Measurements from ENCODE around the gene IL2RA.

IL2RA gene

DNA sequence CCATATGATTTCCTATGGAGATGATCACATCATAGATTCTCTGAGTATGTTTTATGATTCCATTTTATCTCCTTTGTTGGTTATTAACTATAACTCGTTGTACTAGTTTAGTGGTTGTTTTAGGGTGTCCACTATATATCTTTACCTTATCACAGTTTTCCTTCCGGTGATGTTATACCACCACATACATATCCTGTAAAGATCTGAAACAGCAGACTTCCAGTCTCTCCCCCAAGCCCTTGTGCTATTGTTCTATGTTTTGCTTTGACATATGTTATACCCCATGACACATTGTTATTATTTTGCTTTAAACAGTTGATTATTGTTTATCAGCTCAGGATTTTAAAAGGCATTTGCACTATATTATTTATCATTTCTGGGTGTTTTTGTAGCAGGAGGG, 92.1 kb downstream of the IL2RA start:
- TF ChIP-seq EZH2phosphoT487 (IDR thresholded peaks at IDR 0.05; ENCODE audit: borderline replicate concordance) = no peak
- TF ChIP-seq, protein P1, sequence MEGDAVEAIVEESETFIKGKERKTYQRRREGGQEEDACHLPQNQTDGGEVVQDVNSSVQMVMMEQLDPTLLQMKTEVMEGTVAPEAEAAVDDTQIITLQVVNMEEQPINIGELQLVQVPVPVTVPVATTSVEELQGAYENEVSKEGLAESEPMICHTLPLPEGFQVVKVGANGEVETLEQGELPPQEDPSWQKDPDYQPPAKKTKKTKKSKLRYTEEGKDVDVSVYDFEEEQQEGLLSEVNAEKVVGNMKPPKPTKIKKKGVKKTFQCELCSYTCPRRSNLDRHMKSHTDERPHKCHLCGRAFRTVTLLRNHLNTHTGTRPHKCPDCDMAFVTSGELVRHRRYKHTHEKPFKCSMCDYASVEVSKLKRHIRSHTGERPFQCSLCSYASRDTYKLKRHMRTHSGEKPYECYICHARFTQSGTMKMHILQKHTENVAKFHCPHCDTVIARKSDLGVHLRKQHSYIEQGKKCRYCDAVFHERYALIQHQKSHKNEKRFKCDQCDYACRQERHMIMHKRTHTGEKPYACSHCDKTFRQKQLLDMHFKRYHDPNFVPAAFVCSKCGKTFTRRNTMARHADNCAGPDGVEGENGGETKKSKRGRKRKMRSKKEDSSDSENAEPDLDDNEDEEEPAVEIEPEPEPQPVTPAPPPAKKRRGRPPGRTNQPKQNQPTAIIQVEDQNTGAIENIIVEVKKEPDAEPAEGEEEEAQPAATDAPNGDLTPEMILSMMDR (conservative IDR thresholded peaks at IDR 0.05; ENCODE audit: low read length) = no peak
- H3K9me2 ChIP-seq (replicated peaks; ENCODE audit: low read depth, low read length) = no peaks in the 10 kb centered on the region
- no peaks in the 10 kb centered on the region for H3K79me2 ChIP-seq (ENCODE audit: insufficient read depth, low read length)
- no peaks in the 10 kb centered on the region for H3K36me3 ChIP-seq (ENCODE audit: insufficient read depth, low read length)
- no peaks in the 10 kb centered on the region for H4K20me1 ChIP-seq (ENCODE audit: insufficient read depth, low read length, poor library complexity, severe bottlenecking)
- H3K4me3 ChIP-seq (ENCODE audit: low read length, poor library complexity, severe bottlenecking) = no peak overlapping the region
- no peaks in the 10 kb centered on the region for H3F3A ChIP-seq (ENCODE audit: low read depth)
- H3K4me2 ChIP-seq (ENCODE audit: low read depth, low read length, poor library complexity, severe bottlenecking) = no peak overlapping the region
- no peaks in the 10 kb centered on the region for H3K27me3 ChIP-seq (ENCODE audit: insufficient read depth, low read length, poor library complexity, severe bottlenecking)
- H3K4me1 ChIP-seq (ENCODE audit: insufficient read depth, low read length, poor library complexity, severe bottlenecking) = no peaks in the 10 kb centered on the region
- H2AFZ ChIP-seq (ENCODE audit: low read length) = no peak overlapping the region
- no peak overlapping the region for H3K9ac ChIP-seq (ENCODE audit: low read depth, low read length, poor library complexity, severe bottlenecking)
- H3K9me3 ChIP-seq (ENCODE audit: insufficient read depth, low read depth, low read length) = no peaks in the 10 kb centered on the region

DNA sequence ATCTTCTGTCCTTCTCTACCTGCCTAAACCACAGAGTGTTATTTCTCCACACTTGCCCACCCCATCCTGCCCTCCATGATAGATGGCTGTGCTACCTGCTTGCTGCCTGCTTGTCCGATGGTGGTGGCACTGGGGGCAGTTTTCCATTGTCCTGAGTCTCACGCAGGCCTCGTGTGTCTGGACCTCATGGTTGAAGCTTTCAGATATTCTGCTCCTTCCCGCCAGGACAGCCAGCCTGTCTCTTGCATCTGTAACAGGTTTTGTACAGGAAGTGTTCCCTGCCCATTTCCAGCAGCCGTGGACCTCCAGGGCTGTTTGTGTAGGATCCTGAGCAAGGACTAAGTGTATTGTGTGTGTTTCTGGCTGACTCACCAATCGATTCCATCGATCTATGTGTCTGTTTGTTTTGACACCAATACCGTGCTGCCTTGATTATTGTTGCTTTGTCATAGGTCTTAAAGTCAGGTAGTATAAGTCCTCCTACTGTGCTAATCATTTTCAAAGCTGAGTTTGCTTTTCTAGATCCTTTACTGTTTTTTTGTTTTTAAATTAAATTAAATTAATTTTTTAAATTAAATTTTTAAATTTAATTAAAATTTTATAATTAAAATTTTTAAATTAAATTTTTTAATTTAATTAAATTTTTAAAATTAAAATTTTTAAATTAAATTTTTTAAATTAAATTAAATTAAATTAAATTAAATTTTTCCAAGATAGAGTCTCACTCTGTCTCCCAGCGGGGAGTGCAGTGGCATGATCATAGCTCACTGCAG, 93.3 kb downstream of the IL2RA start:
- Histone ChIP-seq H3K9me2 (replicated peaks; ENCODE audit: low read depth, low read length) (no peaks in the 10 kb centered on the region), H3K9ac (ENCODE audit: low read depth, low read length, poor library complexity, severe bottlenecking) (no peak overlapping the region), H3K4me1 (ENCODE audit: insufficient read depth, low read length, poor library complexity, severe bottlenecking) (no peaks in the 10 kb centered on the region), H3K36me3 (ENCODE audit: insufficient read depth, low read length) (no peaks in the 10 kb centered on the region), H4K20me1 (ENCODE audit: insufficient read depth, low read length, poor library complexity, severe bottlenecking) (no peaks in the 10 kb centered on the region), H3K9me3 (ENCODE audit: insufficient read depth, low read depth, low read length) (no peaks in the 10 kb centered on the region), H3K27me3 (ENCODE audit: insufficient read depth, low read length, poor library complexity, severe bottlenecking) (no peaks in the 10 kb centered on the region), H3K79me2 (ENCODE audit: insufficient read depth, low read length) (no peaks in the 10 kb centered on the region), H3F3A (ENCODE audit: low read depth) (no peaks in the 10 kb centered on the region), H3K4me3 (ENCODE audit: low read length, poor library complexity, severe bottlenecking) (no peak overlapping the region), H2AFZ (ENCODE audit: low read length) (no peak overlapping the region), H3K4me2 (ENCODE audit: low read depth, low read length, poor library complexity, severe bottlenecking) (no peak overlapping the region)
- TF ChIP-seq, protein P1 (conservative IDR thresholded peaks at IDR 0.05; ENCODE audit: low read length) = no peak
- no peak for TF ChIP-seq EZH2phosphoT487 (IDR thresholded peaks at IDR 0.05; ENCODE audit: borderline replicate concordance)

DNA sequence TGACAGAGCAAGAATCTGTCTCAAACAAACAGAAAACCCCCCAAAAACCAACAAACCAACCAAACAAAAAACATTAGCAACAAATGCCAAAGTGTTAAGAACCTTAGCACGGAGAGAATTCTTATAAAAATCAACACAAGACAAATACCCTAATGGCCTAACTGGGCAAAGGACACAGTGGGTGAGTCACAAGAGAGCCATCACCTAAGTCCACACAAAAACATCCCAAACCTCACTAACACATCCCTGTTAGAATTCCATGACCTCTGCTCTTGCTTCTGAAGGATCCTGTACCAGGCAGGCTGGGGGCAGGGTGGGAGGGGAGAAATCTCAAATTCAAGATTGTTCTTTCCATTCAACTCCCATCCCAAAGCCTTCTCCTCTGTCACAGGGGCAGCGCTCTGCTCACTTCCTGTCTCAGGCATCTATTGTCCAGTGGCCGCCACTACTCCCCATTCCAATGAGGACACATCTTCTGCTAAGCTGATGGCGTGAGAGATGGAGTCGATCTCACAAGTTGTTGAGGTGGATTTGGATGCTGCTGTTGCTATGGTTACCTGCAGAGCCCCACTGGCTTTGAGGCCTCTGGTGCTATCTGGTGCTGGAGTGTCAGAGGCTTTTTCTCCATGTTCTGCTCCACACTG, 94.0 kb downstream of the IL2RA start:
- Histone ChIP-seq H3K27me3 (ENCODE audit: insufficient read depth, low read length, poor library complexity, severe bottlenecking) (no peaks in the 10 kb centered on the region), H3F3A (ENCODE audit: low read depth) (no peaks in the 10 kb centered on the region)

More for the DNA sequence above, 94.0 kb downstream of the IL2RA start:
- Histone ChIP-seq H2AFZ (ENCODE audit: low read length) (no peak overlapping the region), H3K36me3 (ENCODE audit: insufficient read depth, low read length) (no peaks in the 10 kb centered on the region), H3K9me2 (replicated peaks; ENCODE audit: low read depth, low read length) (no peaks in the 10 kb centered on the region), H3K4me3 (ENCODE audit: low read length, poor library complexity, severe bottlenecking) (no peak overlapping the region), H3K9me3 (ENCODE audit: insufficient read depth, low read depth, low read length) (no peaks in the 10 kb centered on the region), H3K4me2 (ENCODE audit: low read depth, low read length, poor library complexity, severe bottlenecking) (no peak overlapping the region), H3K79me2 (ENCODE audit: insufficient read depth, low read length) (no peaks in the 10 kb centered on the region), H4K20me1 (ENCODE audit: insufficient read depth, low read length, poor library complexity, severe bottlenecking) (no peaks in the 10 kb centered on the region), H3K9ac (ENCODE audit: low read depth, low read length, poor library complexity, severe bottlenecking) (no peak overlapping the region), H3K4me1 (ENCODE audit: insufficient read depth, low read length, poor library complexity, severe bottlenecking) (no peaks in the 10 kb centered on the region)
- TF ChIP-seq, protein P1 (conservative IDR thresholded peaks at IDR 0.05; ENCODE audit: low read length) = no peak
- no peak for TF ChIP-seq EZH2phosphoT487 (IDR thresholded peaks at IDR 0.05; ENCODE audit: borderline replicate concordance)
